SK-N-MC (cell line): ENCODE results near the gene FGF12.

ENCODE experiments used
- EZH2 ChIP-seq: fragments of 200-600 bp; sonication (generic); IDR thresholded peaks from one replicate; pipeline ENCODE4 v1.6.1; 2017; ENCODE audit warnings: antibody characterized with exemption
- POLR2AphosphoS5 ChIP-seq: IDR thresholded peaks from 2 replicates; pipeline ENCODE4 v1.6.1; 2012; ENCODE audit warnings: mild to moderate bottlenecking, low read depth, low read length, borderline replicate concordance

DNA sequence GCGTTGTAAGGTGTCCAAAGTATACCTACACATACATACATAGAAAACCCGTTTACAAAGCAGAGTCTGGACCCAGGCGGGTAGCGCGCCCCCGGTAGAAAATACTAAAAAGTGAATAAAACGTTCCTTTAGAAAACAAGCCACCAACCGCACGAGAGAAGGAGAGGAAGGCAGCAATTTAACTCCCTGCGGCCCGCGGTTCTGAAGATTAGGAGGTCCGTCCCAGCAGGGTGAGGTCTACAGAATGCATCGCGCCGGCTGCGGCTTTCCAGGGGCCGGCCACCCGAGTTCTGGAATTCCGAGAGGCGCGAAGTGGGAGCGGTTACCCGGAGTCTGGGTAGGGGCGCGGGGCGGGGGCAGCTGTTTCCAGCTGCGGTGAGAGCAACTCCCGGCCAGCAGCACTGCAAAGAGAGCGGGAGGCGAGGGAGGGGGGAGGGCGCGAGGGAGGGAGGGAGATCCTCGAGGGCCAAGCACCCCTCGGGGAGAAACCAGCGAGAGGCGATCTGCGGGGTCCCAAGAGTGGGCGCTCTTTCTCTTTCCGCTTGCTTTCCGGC is 318.6 kb downstream of the FGF12 start:
- TF ChIP-seq POLR2AphosphoS5 (no peak), EZH2 (no peak)
